Measurements from ENCODE around the gene HLF. TPM values are rescaled to one million over a fixed set of nuclear protein-coding genes. Genes with fewer than 3 reads are reported as not detected.

HLF gene
- total RNA-seq, 1 experiment from 2014 or later = 3.2 TPM

GRCh38 chr17:55224746-55225145 is 40.0 kb upstream of the HLF start:
- no peak overlapping the region for H3K4me3 ChIP-seq (ENCODE audit: low read depth, low read length, poor library complexity, severe bottlenecking)
- H3K27me3 ChIP-seq (replicated peaks; ENCODE audit: insufficient read depth, low read depth, low read length, poor library complexity) = no peaks in the 10 kb centered on the region
- BruUV-seq (replicated peaks) = no TSS peak
- no peak for DNase-seq (ENCODE audit: low spot score)
- POLR2A ChIA-PET (ENCODE audit: low non-redundant PET) = no interaction called here
- no peaks in the 10 kb centered on the region for H3K9me3 ChIP-seq (ENCODE audit: low read depth, low read length, poor library complexity, severe bottlenecking)
- TF ChIP-seq, protein P1, sequence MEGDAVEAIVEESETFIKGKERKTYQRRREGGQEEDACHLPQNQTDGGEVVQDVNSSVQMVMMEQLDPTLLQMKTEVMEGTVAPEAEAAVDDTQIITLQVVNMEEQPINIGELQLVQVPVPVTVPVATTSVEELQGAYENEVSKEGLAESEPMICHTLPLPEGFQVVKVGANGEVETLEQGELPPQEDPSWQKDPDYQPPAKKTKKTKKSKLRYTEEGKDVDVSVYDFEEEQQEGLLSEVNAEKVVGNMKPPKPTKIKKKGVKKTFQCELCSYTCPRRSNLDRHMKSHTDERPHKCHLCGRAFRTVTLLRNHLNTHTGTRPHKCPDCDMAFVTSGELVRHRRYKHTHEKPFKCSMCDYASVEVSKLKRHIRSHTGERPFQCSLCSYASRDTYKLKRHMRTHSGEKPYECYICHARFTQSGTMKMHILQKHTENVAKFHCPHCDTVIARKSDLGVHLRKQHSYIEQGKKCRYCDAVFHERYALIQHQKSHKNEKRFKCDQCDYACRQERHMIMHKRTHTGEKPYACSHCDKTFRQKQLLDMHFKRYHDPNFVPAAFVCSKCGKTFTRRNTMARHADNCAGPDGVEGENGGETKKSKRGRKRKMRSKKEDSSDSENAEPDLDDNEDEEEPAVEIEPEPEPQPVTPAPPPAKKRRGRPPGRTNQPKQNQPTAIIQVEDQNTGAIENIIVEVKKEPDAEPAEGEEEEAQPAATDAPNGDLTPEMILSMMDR (conservative IDR thresholded peaks at IDR 0.05; ENCODE audit: low read depth, low read length) = no peak
- TF ChIP-seq EZH2 (IDR thresholded peaks at IDR 0.05; ENCODE audit: borderline replicate concordance, low read depth, low read length, poor library complexity, severe bottlenecking) = no peak
- H3K27ac ChIP-seq (ENCODE audit: low read depth, low read length, poor library complexity, severe bottlenecking) = no peak overlapping the region
- intact Hi-C loops (cut with micrococcal nuclease; ENCODE audit: unreplicated experiment) = no loop called here
- CTCF ChIA-PET = no interaction called here
- no peaks in the 10 kb centered on the region for H3K36me3 ChIP-seq (ENCODE audit: insufficient read depth, low read length, poor library complexity, severe bottlenecking)
- no peaks in the 10 kb centered on the region for H3K4me1 ChIP-seq (ENCODE audit: insufficient read depth, low read length, poor library complexity, severe bottlenecking)

DNA sequence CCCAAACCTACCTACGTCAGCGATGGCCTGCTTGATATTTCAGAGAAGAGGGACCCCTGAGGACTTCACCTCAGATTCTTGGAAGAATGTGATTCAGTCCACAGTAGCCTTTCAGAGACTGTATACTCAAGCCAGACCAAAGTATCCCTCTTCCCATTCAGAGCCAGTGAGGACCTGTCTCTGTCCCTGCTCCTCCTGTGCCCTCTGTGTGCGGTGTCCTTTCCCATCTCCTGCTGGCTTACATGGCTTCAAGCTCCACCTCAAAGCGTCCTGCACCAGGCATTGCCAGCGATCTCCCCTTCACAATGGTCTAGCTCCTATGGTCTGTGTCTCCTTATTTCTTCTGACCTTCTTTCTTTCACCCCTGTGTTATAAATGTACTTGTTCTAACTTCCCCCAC is 39.5 kb upstream of the HLF start:
- DNase-seq (ENCODE audit: low spot score) = no peak
- no peak for TF ChIP-seq EZH2 (IDR thresholded peaks at IDR 0.05; ENCODE audit: borderline replicate concordance, low read depth, low read length, poor library complexity, severe bottlenecking)
- TF ChIP-seq, protein P1 (conservative IDR thresholded peaks at IDR 0.05; ENCODE audit: low read depth, low read length) = no peak
- ChIA-PET POLR2A (ENCODE audit: low non-redundant PET) (no interaction called here), CTCF (no interaction called here)
- no peak overlapping the region for H3K27ac ChIP-seq (ENCODE audit: low read depth, low read length, poor library complexity, severe bottlenecking)
- no peaks in the 10 kb centered on the region for H3K36me3 ChIP-seq (ENCODE audit: insufficient read depth, low read length, poor library complexity, severe bottlenecking)
- BruUV-seq (replicated peaks) = no TSS peak
- no peaks in the 10 kb centered on the region for H3K4me1 ChIP-seq (ENCODE audit: insufficient read depth, low read length, poor library complexity, severe bottlenecking)
- no peak overlapping the region for H3K4me3 ChIP-seq (ENCODE audit: low read depth, low read length, poor library complexity, severe bottlenecking)
- no peaks in the 10 kb centered on the region for H3K9me3 ChIP-seq (ENCODE audit: low read depth, low read length, poor library complexity, severe bottlenecking)
- intact Hi-C loops (cut with micrococcal nuclease; ENCODE audit: unreplicated experiment) = no loop called here
- no peaks in the 10 kb centered on the region for H3K27me3 ChIP-seq (replicated peaks; ENCODE audit: insufficient read depth, low read depth, low read length, poor library complexity)

DNA sequence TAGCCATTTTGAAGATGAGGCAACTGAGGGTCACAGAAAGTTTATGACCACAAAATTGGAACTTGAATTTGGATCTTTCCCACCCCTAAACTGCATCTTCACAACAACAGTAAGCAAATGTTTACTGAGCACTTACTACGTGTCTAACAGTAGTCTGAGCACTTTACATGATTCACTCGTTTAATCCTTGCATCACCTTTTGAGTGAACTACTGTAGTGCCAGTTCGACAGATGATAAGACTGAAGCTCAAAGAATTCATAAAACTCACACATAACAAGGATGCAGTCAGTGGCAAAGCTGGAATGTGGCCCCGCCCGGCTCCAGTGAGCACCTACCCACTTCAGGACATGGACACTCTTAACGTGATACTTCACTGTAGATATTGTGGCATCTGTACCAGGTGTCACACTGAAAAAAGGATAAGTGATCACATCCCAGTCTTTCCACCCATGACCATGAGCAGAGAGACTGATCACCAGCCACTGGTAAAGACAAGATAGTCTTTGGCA is 36.0 kb upstream of the HLF start:
- H3K9me3 ChIP-seq (ENCODE audit: low read depth, low read length, poor library complexity, severe bottlenecking) = no peaks in the 10 kb centered on the region
- ChIA-PET POLR2A (ENCODE audit: low non-redundant PET) (interaction anchor here (0.6 kb wide), 1 partner anchor 9 kb away, joined by 13 read pairs; no protein-coding TSS in a partner anchor), CTCF (no interaction called here)
- intact Hi-C loops (cut with micrococcal nuclease; ENCODE audit: unreplicated experiment) = no loop called here
- H3K36me3 ChIP-seq (ENCODE audit: insufficient read depth, low read length, poor library complexity, severe bottlenecking) = no peaks in the 10 kb centered on the region
- no peaks in the 10 kb centered on the region for H3K27me3 ChIP-seq (replicated peaks; ENCODE audit: insufficient read depth, low read depth, low read length, poor library complexity)
- no peak for DNase-seq (ENCODE audit: low spot score)
- no peak for TF ChIP-seq EZH2 (IDR thresholded peaks at IDR 0.05; ENCODE audit: borderline replicate concordance, low read depth, low read length, poor library complexity, severe bottlenecking)
- TF ChIP-seq, protein P1 (conservative IDR thresholded peaks at IDR 0.05; ENCODE audit: low read depth, low read length) = no peak
- H3K4me1 ChIP-seq (ENCODE audit: insufficient read depth, low read length, poor library complexity, severe bottlenecking) = no peaks in the 10 kb centered on the region
- no TSS peak for BruUV-seq (replicated peaks)
- H3K4me3 ChIP-seq (ENCODE audit: low read depth, low read length, poor library complexity, severe bottlenecking) = no peak overlapping the region
- H3K27ac ChIP-seq (ENCODE audit: low read depth, low read length, poor library complexity, severe bottlenecking) = no peak overlapping the region

All from A673 (cell line).